CD4-positive, alpha-beta T cell treated with Interleukin-15 for 4 hours (primary cell): ENCODE results near the gene THBS1.

Source experiments
- DNase-seq: peaks from one replicate; pipeline ENCODE4 v3.0.0-alpha.2; 2020; ENCODE audit warnings: low spot score

The THBS1 gene

DNA sequence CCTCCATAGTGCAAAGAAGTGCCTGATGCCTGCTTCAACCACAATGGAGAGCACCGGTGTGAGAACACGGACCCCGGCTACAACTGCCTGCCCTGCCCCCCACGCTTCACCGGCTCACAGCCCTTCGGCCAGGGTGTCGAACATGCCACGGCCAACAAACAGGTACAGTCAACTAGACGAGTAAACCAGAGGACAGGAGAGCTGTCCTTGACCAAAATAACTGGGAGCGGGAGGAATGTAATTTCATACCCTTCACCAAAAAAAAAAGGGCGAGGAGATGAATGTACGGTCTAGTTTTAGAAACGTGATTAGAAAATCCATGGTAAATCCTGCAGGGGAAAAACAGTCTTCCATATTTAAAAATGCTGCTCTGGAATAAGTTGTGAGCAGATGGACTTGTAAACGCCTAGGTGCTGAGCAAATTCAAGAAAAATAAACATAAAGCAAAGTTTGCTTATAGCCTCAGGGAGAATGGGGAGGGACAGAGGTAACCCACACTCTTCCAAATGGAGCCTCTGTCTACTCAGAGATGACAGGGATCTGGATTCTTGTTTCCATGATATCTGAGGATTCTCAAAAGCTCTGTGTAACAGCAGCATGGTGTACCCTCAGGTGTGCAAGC, 8.4 kb downstream of the THBS1 start:
- DNase-seq, result no peak

- DNase-seq, result no peak
Observed at GRCh38 chr15:39589815-39590644, 9.2 kb downstream of the THBS1 start.

DNA sequence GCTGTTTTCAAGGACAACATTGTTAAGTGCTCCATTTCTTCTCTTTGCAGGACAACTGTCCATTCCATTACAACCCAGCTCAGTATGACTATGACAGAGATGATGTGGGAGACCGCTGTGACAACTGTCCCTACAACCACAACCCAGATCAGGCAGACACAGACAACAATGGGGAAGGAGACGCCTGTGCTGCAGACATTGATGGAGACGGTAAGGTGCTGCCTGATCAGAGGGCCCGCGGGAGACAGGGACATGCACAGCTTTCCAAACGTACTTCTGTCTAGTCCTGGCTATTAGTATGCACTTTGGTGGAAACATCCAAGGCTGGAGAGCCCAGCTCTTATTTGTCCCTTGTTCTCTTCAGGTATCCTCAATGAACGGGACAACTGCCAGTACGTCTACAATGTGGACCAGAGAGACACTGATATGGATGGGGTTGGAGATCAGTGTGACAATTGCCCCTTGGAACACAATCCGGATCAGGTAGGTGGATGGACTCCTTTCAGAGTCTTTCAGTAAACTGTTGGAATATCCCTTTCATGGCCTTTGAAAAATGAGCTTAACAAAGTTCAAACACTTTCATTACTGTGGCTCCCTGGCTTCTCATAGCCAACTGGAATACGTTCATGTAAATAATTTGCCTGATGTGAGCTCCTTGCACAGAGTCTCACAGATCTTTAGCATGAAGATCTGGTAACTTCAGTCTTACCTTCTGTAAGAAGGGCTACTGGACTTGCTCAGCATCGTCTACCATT, 10.4 kb downstream of the THBS1 start:
- no peak for DNase-seq

GRCh38 chr15:39591896-39592315, 11.0 kb downstream of the THBS1 start:
- no peak for DNase-seq

DNA sequence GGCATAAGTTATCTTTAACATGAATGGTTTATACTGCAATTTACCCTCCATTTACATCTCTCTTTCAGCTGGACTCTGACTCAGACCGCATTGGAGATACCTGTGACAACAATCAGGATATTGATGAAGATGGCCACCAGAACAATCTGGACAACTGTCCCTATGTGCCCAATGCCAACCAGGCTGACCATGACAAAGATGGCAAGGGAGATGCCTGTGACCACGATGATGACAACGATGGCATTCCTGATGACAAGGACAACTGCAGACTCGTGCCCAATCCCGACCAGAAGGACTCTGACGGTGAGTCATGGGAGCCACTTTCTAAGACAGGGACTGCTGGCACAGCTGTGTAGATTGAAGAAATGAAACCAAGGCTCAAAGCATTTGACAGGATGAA, 11.6 kb downstream of the THBS1 start:
- DNase-seq, result no peak

DNA sequence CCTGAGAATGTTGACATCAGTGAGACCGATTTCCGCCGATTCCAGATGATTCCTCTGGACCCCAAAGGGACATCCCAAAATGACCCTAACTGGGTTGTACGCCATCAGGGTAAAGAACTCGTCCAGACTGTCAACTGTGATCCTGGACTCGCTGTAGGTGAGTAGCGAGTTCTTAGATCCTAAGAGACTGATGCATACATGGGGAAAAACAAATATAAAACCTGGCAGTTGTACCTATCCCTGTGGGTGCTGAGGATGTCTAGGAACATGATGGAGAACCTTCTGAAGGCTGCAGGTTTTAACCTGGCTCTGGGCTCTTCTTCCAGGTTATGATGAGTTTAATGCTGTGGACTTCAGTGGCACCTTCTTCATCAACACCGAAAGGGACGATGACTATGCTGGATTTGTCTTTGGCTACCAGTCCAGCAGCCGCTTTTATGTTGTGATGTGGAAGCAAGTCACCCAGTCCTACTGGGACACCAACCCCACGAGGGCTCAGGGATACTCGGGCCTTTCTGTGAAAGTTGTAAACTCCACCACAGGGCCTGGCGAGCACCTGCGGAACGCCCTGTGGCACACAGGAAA, 12.3 kb downstream of the THBS1 start:
- DNase-seq, result no peak

DNA sequence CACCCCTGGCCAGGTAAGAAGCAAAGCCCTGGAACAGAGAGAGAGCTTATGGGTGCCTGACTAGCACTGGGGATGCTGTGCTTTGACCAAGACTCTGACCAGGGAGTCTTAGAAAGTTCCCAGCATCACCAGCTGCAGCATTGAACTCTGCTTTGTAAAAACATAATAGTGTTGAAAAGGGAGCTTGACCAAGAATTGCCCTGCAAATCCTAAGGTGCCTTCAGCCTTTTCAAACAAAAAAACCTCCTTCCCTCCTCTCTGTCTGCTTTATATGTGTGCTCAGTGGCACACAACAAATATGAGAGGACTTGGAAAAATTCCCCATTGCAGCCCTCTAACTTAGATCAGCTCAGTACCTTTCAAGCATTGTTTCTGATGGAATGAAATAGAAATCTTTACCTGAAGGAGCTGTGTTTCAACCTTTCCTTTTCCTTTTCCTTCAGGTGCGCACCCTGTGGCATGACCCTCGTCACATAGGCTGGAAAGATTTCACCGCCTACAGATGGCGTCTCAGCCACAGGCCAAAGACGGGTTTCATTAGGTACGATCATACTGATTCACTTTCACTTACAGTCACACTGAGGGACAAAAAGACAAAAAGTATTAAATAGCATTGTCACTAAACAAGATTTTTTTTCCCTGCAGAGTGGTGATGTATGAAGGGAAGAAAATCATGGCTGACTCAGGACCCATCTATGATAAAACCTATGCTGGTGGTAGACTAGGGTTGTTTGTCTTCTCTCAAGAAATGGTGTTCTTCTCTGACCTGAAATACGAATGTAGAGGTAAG, 13.0 kb downstream of the THBS1 start:
- DNase-seq, result peak; percentile 58

DNA sequence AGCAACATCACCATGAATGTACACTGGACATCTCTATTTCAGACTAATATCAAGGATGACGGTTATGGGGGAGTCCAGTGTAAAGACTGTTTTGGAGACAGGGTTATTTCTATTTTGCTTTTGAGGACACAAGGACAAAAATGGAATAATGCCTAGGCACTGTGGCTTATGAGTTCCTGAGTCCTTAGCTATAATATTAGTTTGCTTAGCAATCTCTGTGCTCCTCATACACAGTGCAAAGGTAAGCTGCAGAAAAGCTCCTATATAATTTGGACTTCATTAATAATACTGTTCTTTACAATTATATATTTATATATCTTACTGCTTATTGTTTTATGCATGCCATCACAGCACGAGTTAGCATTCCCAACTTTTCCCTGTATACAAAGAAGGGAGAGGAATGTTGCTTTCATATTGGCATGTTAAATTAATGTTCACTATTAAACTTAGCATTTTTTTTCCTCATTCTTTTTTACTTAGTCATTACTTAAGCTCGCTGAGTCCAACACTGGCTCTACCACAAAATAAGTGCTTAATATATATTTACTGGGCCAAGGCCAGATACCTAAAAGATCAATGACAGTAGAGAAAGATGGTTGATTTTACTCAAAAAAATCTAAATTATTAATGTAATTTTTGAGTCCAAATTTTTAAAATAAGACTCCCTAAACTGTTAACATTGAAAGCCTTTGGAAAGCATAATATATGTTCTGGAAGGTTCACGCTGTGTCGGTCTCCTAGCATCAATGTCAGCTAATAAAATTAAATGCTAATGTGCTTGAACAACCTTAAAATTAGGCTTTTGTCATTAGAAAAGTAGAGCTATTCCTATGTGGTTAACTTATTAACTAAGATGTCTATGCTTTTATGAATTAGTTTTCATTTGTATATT, 13.8 kb downstream of the THBS1 start:
- no peak for DNase-seq

GRCh38 chr15:39595338-39596221, 14.7 kb downstream of the THBS1 start:
- no peak for DNase-seq

DNA sequence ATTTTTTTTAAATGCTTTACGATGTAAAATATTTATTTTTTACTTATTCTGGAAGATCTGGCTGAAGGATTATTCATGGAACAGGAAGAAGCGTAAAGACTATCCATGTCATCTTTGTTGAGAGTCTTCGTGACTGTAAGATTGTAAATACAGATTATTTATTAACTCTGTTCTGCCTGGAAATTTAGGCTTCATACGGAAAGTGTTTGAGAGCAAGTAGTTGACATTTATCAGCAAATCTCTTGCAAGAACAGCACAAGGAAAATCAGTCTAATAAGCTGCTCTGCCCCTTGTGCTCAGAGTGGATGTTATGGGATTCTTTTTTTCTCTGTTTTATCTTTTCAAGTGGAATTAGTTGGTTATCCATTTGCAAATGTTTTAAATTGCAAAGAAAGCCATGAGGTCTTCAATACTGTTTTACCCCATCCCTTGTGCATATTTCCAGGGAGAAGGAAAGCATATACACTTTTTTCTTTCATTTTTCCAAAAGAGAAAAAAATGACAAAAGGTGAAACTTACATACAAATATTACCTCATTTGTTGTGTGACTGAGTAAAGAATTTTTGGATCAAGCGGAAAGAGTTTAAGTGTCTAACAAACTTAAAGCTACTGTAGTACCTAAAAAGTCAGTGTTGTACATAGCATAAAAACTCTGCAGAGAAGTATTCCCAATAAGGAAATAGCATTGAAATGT, 15.6 kb downstream of the THBS1 start:
- no peak for DNase-seq

DNA sequence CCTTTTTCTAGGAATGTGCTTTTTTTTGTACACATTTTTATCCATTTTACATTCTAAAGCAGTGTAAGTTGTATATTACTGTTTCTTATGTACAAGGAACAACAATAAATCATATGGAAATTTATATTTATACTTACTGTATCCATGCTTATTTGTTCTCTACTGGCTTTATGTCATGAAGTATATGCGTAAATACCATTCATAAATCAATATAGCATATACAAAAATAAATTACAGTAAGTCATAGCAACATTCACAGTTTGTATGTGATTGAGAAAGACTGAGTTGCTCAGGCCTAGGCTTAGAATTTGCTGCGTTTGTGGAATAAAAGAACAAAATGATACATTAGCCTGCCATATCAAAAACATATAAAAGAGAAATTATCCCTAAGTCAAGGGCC, 16.5 kb downstream of the THBS1 start:
- no peak for DNase-seq

DNA sequence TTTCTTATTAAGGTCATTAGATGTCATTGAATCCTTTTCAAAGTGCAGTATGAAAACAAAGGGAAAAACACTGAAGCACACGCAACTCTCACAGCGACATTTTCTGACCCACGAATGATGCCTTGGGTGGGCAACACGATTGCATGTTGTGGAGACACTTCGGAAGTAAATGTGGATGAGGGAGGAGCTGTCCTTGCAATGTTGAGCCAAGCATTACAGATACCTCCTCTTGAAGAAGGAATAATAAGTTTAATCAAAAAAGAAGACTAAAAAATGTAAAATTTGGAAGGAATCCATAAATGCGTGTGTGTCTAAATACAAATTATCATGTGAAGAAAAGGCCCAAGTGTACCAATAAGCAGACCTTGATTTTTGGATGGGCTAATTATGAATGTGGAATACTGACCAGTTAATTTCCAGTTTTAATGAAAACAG, 16.9 kb downstream of the THBS1 start:
- DNase-seq, result no peak

- DNase-seq, result no peak
Observed at GRCh38 chr15:39598186-39598850, 17.4 kb downstream of the THBS1 start.

DNA sequence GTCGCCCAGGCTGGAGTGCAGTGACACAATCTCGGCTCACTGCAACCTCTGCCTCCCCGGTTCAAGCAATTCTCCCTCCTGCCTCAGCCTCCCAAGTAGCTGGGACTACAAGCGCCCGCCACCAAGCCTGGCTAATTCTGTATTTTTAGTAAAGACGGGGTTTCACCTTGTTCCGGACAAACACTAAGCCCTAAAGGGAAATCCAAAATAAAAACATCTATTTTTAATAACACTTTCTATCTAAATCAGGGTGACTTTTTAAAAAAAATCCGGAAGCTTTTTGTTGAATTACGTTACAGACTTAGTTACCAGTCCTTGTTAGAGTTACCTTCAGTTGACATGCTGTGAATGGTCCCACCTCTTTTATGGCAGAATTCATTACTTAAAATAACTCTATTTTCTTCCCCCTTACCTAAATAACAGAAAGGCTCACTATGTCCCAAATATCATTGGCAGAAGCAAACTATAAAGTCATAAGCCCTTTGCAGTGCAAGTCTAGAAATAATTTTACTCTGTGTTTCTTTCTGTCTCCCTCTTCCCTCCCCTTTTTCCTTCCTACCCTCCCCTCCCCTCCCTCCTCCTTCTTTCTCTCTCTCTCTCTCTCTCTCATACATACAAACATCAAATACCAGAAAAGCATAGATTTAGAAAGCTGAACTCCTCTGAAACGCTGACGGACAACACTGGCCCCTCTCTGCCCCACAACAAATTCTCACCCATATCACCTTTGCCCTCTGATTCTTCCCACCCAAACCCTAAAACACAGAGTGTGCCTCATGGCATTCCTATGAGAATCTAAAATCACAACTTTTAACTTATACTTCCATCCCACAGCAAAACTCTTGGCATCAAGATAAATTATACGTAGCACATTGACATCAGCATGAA, 18.3 kb downstream of the THBS1 start:
- DNase-seq, result no peak

DNA sequence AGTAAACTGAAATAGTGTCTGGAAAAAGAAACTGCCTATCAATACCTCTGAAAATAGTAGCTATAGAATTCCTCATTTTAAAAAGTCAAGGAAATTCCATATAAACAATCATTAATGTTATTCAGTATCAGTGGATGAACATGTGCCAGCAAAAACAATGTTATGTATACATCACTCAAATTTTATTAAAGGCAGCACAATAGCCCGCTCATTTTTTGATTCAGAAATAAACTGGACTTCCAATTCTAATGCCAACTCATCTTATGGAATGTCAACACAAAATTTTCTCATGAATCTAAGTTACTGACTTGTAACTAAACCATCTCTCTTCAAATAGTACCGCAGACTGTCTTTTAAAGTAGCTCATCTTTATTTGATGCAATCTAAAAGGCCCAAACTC, 19.0 kb downstream of the THBS1 start:
- no peak for DNase-seq

DNA sequence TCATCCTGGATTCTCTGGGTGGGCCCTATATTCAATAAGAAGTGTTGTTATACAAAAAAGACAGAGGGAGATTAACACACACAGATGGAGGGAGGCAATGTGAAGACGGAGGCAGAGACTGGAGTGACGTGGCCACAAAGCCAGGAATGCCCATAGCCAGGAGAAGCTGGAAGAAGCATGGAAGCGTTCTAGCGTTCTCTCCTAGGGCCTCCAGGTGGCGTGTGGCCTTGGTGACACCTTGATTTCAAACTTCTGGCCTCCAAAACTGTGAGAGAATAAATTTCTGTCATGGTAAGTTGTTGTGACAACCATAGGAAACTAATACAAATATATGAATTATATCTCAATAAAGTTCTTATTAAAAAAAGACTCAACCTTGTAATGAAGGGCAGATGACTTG, 21.3 kb downstream of the THBS1 start:
- DNase-seq, result no peak

GRCh38 chr15:39605146-39605545, 24.3 kb downstream of the THBS1 start:
- DNase-seq, result no peak
